HepG2 (cell line): ENCODE data around the gene MYLK. TPM values are rescaled to one million over a fixed set of nuclear protein-coding genes. Genes with fewer than 3 reads are reported as not detected.
A peak's percentile ranks its signal among the peaks of the same experiment; 100 is the strongest.

Experiments used
- BCLAF1 ChIP-seq: fragments of 450-650 bp; IDR thresholded peaks from 2 replicates; pipeline ENCODE4 v1.6.1; 2017; ENCODE audit warnings: mild to moderate bottlenecking
- CSRNP2 ChIP-seq: sonication (generic); formaldehyde crosslinking; conservative IDR thresholded peaks from 2 replicates; pipeline ENCODE4 v1.8.0; 2022; ENCODE audit warnings: low read depth, missing genetic modification reagents
- ETV6 ChIP-seq: sonication (generic); formaldehyde crosslinking; conservative IDR thresholded peaks from 2 replicates; pipeline ENCODE4 v1.4.0; 2020; ENCODE audit warnings: missing genetic modification reagents
- FOXJ3 ChIP-seq: sonication (generic); formaldehyde crosslinking; IDR thresholded peaks from 2 replicates; pipeline ENCODE4 v1.4.0; 2020; ENCODE audit warnings: missing genetic modification reagents, mild to moderate bottlenecking, borderline replicate concordance
- HOXA7 ChIP-seq: sonication (generic); formaldehyde crosslinking; IDR thresholded peaks from 2 replicates; pipeline ENCODE4 v1.8.1; 2022; ENCODE audit warnings: mild to moderate bottlenecking, missing genetic modification reagents, moderate library complexity
- MAFF ChIP-seq: IDR thresholded peaks from 2 replicates; pipeline ENCODE4 v1.6.1; 2011; ENCODE audit warnings: low read depth, low read length, improper control_type of control experiment
- NFYB ChIP-seq: sonication (generic); formaldehyde crosslinking; IDR thresholded peaks from 2 replicates; pipeline ENCODE4 v1.4.0; 2020; ENCODE audit warnings: missing genetic modification reagents
- NR2F6 ChIP-seq, 2 experiments: IDR thresholded peaks; 2 replicates each; pipeline ENCODE4 v1.6.1; 2016; ENCODE audit warnings: antibody characterized with exemption in 1 of 2, mild to moderate bottlenecking in 1 of 2
- POGZ ChIP-seq: sonication (generic); formaldehyde crosslinking; IDR thresholded peaks from 2 replicates; pipeline ENCODE4 v1.4.0; 2020; ENCODE audit warnings: mild to moderate bottlenecking, missing genetic modification reagents
- SOX13 ChIP-seq, 3 experiments: fragments of 450-650 bp in 1 of 3; sonication (generic) in 1 of 3; formaldehyde crosslinking in 1 of 3; IDR thresholded peaks in 2 of 3; conservative IDR thresholded peaks in 1 of 3; 2 replicates each; pipeline versions ENCODE4 v1.5.0 to v1.6.1; 2016 to 2020; ENCODE audit warnings: antibody characterized with exemption in 1 of 3, mild to moderate bottlenecking in 1 of 3, missing compliant biosample characterization in 1 of 3, missing genetic modification reagents in 1 of 3, moderate library complexity in 1 of 3
- SRF ChIP-seq: IDR thresholded peaks from 2 replicates; pipeline ENCODE4 v1.6.1; 2011; ENCODE audit warnings: mild to moderate bottlenecking, low read depth, low read length, moderate library complexity
- THYN1 ChIP-seq: sonication (generic); formaldehyde crosslinking; IDR thresholded peaks from 2 replicates; pipeline ENCODE4 v1.8.1; 2023; ENCODE audit warnings: low read depth, mild to moderate bottlenecking, moderate library complexity, missing genetic modification reagents, borderline replicate concordance
- XBP1 ChIP-seq: sonication (generic); formaldehyde crosslinking; IDR thresholded peaks from 2 replicates; pipeline ENCODE4 v1.5.0; 2020; ENCODE audit warnings: missing genetic modification reagents
- ZFP91 ChIP-seq: sonication (generic); formaldehyde crosslinking; IDR thresholded peaks from 2 replicates; pipeline ENCODE4 v1.9.0; 2022; ENCODE audit warnings: missing genetic modification reagents, mild to moderate bottlenecking, borderline replicate concordance
- ZNF652 ChIP-seq: IDR thresholded peaks from 2 replicates; pipeline ENCODE4 v1.6.1; 2016; ENCODE audit warnings: low read depth, borderline replicate concordance
- polyA plus RNA-seq, 8 experiments: library from polyadenylated mRNA; depleted of rRNA in 3 of 8; stranded (reverse) in 7 of 8; unstranded in 1 of 8; fragments of >200 nt; fragmentation: Illumina TruSeq in 4 of 8; extraction: Trizol in 4 of 8; gene quantifications; 2 replicates each; pipeline versions ENCODE4 v1.2.1 to v1.2.3, GENCODE V29; 2011 to 2016; ENCODE audit warnings: low read depth in 4 of 8, missing spikeins in 1 of 8, mixed read lengths in 1 of 8; ENCODE audit not compliant: insufficient read depth in 1 of 8
- total RNA-seq, 5 experiments: library from RNA; depleted of rRNA; stranded (reverse); fragments of >200 nt; fragmentation: Illumina TruSeq; extraction: Trizol; gene quantifications; 2 replicates each; pipeline ENCODE4 v1.2.3, GENCODE V29; 2016; ENCODE audit warnings: low read depth in 1 of 5

The MYLK gene
- total and polyA plus RNA-seq, 2 of the 13 experiments (the other 11 are each of a cell fraction or from before 2014, with no cell fraction given) = 10.6 to 34.9 TPM

GRCh38 chr3:123783050-123783689 is 101.0 kb downstream of the MYLK start (continued):
- no peak for TF ChIP-seq SOX13 (IDR thresholded peaks at IDR 0.05)
- peak in 1 of 2 experiments; percentile 49; a peak in 1 of 4 replicates for TF ChIP-seq SOX13 (CRISPR knock-in tag; conservative IDR thresholded peaks at IDR 0.05 in 1 of 2, IDR thresholded peaks at IDR 0.05 in 1 of 2)
- no peak for TF ChIP-seq BCLAF1
- no peak for TF ChIP-seq SRF
- TF ChIP-seq THYN1 = no peak
- no peak for TF ChIP-seq XBP1 (CRISPR knock-in tag)
- no peak for TF ChIP-seq ZFP91
- peak; percentile 57; the same call in 1 of the 2 replicates for TF ChIP-seq FOXJ3 (CRISPR knock-in tag)
- TF ChIP-seq NFYB (CRISPR knock-in tag) = no peak
- TF ChIP-seq ETV6 = no peak
- TF ChIP-seq POGZ (CRISPR knock-in tag) = no peak
- TF ChIP-seq CSRNP2 = no peak
- TF ChIP-seq HOXA7 (CRISPR knock-in tag) = no peak
- TF ChIP-seq ZNF652 (CRISPR knock-in tag) = no peak
- no peak for TF ChIP-seq NR2F6 (IDR thresholded peaks at IDR 0.05)
- no peak for TF ChIP-seq NR2F6 (CRISPR knock-in tag; IDR thresholded peaks at IDR 0.05)
- no peak for TF ChIP-seq MAFF
